Endothelial cell of umbilical vein (primary cell): ENCODE results near the gene RPL39.
"Not testable (repeated sequence)": the region's sequence is repeated elsewhere in the genome, so short reads cannot be mapped to it uniquely, and the experiment has no call there.

Experiments used
- EZH2 ChIP-seq: IDR thresholded peaks from 2 replicates; pipeline ENCODE4 v1.6.1; 2012; ENCODE audit warnings: borderline replicate concordance, low read depth, mild to moderate bottlenecking, moderate library complexity, low read length, inconsistent platforms; ENCODE audit not compliant: severe bottlenecking
- JUN ChIP-seq: IDR thresholded peaks from 2 replicates; pipeline ENCODE4 v1.6.1; 2011; ENCODE audit warnings: borderline replicate concordance, low read depth; ENCODE audit not compliant: insufficient read length, insufficient read depth
- POLR2A ChIP-seq: IDR thresholded peaks from 2 replicates; pipeline ENCODE4 v1.6.1; 2012; ENCODE audit warnings: low read depth, mild to moderate bottlenecking, control low read depth, low read length
- POLR2AphosphoS5 ChIP-seq: IDR thresholded peaks from 2 replicates; pipeline ENCODE4 v1.6.1; 2012; ENCODE audit warnings: low read depth, mild to moderate bottlenecking, control low read depth, low read length, moderate library complexity; ENCODE audit not compliant: insufficient read depth
- TF ChIP-seq, protein P1 (sequence below), 2 donors: IDR thresholded peaks; 1 replicate in 1 of 2; 2 replicates in 1 of 2; pipeline ENCODE4 v1.5.1; 2011; ENCODE audit warnings: low read length in 2 of 2, mild to moderate bottlenecking in 2 of 2, moderate library complexity in 2 of 2, control low read depth in 1 of 2, inconsistent platforms in 1 of 2, low read depth in 1 of 2; ENCODE audit not compliant: insufficient read depth in 1 of 2; ENCODE audit errors: extremely low read depth in 1 of 2

DNA sequence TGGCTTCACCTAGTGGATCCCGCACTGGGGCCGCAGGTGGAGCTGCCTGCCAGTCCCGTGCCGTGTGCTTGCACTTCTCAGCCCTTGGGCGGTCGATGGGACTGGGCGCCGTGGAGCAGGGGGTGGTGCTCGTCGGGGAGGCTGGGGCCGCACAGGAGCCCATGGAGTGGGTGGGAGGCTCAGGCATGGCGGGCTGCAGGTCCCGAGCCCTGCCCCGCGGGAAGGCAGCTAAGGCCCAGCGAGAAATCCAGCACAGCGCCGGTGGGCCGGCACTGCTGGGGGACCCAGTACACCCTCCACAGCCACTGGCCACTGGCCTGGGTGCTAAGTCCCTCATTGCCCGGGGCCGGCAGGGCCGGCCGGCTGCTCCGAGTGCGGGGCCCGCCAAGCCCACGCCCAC, 40.7 kb downstream of the RPL39 start:
- not testable (repeated sequence) for TF ChIP-seq POLR2A, POLR2AphosphoS5, JUN, EZH2
- TF ChIP-seq, protein P1, sequence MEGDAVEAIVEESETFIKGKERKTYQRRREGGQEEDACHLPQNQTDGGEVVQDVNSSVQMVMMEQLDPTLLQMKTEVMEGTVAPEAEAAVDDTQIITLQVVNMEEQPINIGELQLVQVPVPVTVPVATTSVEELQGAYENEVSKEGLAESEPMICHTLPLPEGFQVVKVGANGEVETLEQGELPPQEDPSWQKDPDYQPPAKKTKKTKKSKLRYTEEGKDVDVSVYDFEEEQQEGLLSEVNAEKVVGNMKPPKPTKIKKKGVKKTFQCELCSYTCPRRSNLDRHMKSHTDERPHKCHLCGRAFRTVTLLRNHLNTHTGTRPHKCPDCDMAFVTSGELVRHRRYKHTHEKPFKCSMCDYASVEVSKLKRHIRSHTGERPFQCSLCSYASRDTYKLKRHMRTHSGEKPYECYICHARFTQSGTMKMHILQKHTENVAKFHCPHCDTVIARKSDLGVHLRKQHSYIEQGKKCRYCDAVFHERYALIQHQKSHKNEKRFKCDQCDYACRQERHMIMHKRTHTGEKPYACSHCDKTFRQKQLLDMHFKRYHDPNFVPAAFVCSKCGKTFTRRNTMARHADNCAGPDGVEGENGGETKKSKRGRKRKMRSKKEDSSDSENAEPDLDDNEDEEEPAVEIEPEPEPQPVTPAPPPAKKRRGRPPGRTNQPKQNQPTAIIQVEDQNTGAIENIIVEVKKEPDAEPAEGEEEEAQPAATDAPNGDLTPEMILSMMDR (IDR thresholded peaks at IDR 0.05; ENCODE audit: extremely low read depth in 1 of 2, insufficient read depth in 1 of 2, low read depth in 1 of 2, low read length in 2 of 2) = not testable (repeated sequence)
